ENCODE results near the gene BID.

Gene BID

DNA sequence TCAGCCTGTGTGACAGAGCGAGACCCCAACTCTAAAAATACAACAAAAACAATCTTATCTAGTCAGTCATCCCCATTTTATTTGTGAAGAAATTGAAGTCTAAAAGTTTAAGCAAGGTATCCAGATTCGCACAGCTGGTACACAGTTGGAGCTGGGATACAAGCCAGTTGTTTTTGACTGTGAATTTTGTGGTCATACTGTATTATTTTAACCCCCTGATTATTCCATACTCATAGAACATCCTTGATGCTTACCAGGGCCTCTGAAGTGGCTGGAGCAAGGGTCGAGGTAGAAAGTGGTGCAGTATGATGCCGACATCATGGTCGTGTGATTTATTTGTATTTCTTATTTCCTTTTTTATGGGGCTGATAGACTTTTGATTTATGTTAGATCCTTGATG is 50.0 kb downstream of the BID start:
- DNase-seq = no peak
- H3K4me1 Mint-ChIP-seq (ENCODE audit: low read depth in 2 of 2) = peaks cover 8 to 14% of the 10 kb centered on the region in 2 donors

DNA sequence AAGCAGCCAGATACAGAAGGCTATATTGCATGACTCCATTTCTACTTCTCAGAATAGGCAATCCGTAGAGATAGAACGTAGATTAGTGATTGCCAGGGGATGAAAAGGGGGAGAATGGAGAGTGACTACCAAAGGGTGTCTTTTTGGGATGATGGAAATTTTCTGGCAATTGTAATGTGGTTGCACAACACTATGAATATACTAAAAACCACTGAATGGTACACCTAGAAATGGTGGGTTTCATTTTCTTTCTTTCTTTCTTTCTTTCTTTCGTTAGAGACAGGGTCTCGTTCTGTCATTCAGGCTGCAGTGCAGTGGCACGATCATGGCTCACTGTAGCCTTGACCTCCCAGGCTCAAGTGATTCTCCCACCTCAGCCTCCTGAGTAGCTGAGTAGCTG is 54.4 kb downstream of the BID start:
- H3K36me3 Mint-ChIP-seq (ENCODE audit: insufficient read depth) = no peaks in the 10 kb centered on the region

More for the DNA sequence above, 50.0 kb downstream of the BID start:
- ATAC-seq (replicated peaks) = no peak
- H3K4me3 Mint-ChIP-seq = no peak overlapping the region
- H3K9me3 Mint-ChIP-seq = no peaks in the 10 kb centered on the region
- H3K27ac Mint-ChIP-seq = peak overlapping the region in 1 of 2 donors; percentile 81
- H3K36me3 Mint-ChIP-seq (ENCODE audit: insufficient read depth) = peaks cover 11% of the 10 kb centered on the region
- H3K27me3 Mint-ChIP-seq = no peaks in the 10 kb centered on the region

DNA sequence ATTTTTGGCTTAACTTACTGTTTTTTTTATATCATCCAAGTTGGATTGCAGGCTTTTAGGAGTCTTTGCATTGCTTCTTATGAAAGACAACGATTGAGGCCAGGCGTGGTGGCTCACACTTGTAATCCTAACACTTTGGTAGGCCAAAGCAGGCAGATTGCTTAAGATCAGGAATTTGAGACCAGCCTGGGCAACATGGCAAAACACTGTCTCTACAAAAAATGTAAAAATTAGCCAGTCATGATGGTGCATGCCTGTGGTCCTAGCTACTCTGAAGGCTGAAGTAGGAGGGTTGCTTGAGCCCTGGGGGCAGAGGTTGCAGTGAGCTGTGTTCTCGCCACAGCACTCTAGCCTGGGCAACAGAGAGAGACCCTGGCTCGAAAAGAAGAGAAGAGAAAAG is 56.6 kb downstream of the BID start:
- H3K4me1 Mint-ChIP-seq (ENCODE audit: low read depth in 2 of 2) = peaks cover 2 to 6% of the 10 kb centered on the region in 2 donors
- H3K27ac Mint-ChIP-seq = peak overlapping the region; percentile 54 to 71
- H3K9me3 Mint-ChIP-seq = no peaks in the 10 kb centered on the region
- no peak overlapping the region for H3K4me3 Mint-ChIP-seq
- H3K36me3 Mint-ChIP-seq (ENCODE audit: insufficient read depth) = no peaks in the 10 kb centered on the region
- no peak for DNase-seq
- no peaks in the 10 kb centered on the region for H3K27me3 Mint-ChIP-seq
- no peak for ATAC-seq (replicated peaks)

More for the DNA sequence above, 54.4 kb downstream of the BID start:
- Mint-ChIP-seq H3K4me3 (no peak overlapping the region), H3K9me3 (no peaks in the 10 kb centered on the region), H3K4me1 (ENCODE audit: low read depth in 2 of 2) (peaks cover 2 to 3% of the 10 kb centered on the region in 2 donors), H3K27ac (no peak overlapping the region), H3K27me3 (no peaks in the 10 kb centered on the region)
- DNase-seq = no peak
- no peak for ATAC-seq (replicated peaks)

DNA sequence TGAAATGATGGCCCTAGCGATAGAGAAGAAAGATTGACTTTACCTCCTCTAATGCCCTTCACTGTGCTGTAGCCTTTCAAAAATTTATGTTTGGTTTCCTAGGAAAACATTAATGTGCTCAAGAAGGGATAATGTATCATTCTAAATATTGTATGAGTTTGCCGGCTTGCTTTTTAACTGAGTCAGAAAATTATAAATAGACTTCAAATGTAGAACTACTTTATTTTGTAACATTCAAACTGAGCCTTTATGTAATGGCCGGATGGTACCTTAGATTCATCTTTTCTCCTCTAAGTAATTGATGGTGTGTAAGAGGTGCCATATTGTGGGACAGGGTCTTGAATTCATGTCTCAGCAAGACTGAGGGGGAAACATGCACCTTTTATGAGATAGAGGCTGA is 57.7 kb downstream of the BID start:
- H3K4me3 Mint-ChIP-seq = no peak overlapping the region
- H3K36me3 Mint-ChIP-seq (ENCODE audit: insufficient read depth) = no peaks in the 10 kb centered on the region
- no peaks in the 10 kb centered on the region for H3K9me3 Mint-ChIP-seq
- H3K27ac Mint-ChIP-seq = peak overlapping the region in 1 of 2 donors; percentile 54
- peaks cover 2 to 6% of the 10 kb centered on the region in 2 donors for H3K4me1 Mint-ChIP-seq (ENCODE audit: low read depth in 2 of 2)
- no peaks in the 10 kb centered on the region for H3K27me3 Mint-ChIP-seq
- ATAC-seq (replicated peaks) (no peak), DNase-seq (no peak)

DNA sequence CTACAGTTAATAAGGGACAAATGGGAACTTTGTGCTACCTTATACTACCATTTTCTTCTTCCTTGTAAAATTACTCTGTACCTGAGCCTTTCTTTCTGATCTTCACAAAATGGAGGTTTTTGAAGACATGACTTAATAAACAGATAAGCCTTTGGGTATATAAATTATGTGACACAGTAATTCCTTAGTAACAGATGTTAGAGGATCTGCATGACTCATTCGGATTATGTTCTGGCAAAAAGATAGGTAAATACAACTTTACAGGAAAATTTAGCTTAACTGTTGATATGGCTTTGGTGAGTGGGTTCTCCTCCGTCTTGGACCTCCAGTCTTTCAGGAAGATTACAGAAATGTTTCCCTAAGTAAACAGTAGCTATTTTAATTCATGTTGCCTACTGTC is 61.8 kb downstream of the BID start:
- DNase-seq = no peak
- peaks cover 0 to 3% of the 10 kb centered on the region in 2 donors for H3K4me1 Mint-ChIP-seq (ENCODE audit: low read depth in 2 of 2)
- no peak for ATAC-seq (replicated peaks)

DNA sequence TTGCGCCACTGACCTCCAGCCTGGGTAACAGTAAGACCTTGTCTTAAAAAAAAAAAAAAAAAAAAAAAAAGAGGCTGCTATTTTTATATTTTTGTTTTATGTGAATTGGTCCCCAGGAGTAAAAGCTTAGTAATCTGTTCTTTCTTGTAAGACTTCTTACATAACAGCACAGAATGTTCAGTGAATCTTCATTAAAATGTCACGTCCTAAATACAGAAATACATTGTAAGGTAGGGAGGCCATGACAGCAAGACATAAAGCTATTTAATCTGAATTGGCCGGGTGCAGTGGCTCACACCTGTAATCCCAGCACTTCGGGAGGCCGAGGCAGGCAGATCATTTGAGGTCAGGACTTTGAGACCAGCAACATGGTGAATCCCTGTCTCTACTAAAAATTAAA is 64.2 kb downstream of the BID start:
- no peak for DNase-seq

More for the DNA sequence above, 61.8 kb downstream of the BID start:
- no peaks in the 10 kb centered on the region for H3K27me3 Mint-ChIP-seq
- no peaks in the 10 kb centered on the region for H3K36me3 Mint-ChIP-seq (ENCODE audit: insufficient read depth)
- no peaks in the 10 kb centered on the region for H3K9me3 Mint-ChIP-seq
- peak overlapping the region in 1 of 2 donors; percentile 17 for H3K27ac Mint-ChIP-seq
- no peak overlapping the region for H3K4me3 Mint-ChIP-seq

DNA sequence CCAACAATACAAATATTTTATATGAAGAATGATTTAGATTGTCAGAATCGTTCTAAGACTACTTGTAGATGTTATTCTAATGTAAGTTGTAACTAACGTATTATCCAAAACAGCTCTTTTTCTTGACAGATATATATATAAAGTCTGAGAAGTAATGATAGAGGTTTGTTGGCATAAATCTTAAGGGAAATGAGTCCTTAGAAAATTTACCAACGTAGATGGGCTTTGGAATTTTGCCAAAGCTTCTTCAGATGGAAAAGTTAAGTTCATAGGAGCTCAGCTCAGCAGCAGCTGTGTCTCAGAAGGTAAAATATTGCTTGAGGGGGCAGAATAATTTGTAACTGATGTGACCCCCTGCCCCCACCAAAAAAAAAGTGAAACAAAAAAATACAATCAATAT is 66.7 kb downstream of the BID start:
- no peaks in the 10 kb centered on the region for H3K27me3 Mint-ChIP-seq
- DNase-seq = no peak
- ATAC-seq (replicated peaks) = no peak
- peak overlapping the region in 1 of 2 donors; percentile 85 for H3K27ac Mint-ChIP-seq
- H3K4me1 Mint-ChIP-seq (ENCODE audit: low read depth in 2 of 2) = peaks cover 6 to 7% of the 10 kb centered on the region in 2 donors
- no peak overlapping the region for H3K4me3 Mint-ChIP-seq
- H3K9me3 Mint-ChIP-seq = no peaks in the 10 kb centered on the region
- peaks cover 8% of the 10 kb centered on the region for H3K36me3 Mint-ChIP-seq (ENCODE audit: insufficient read depth)

More for the DNA sequence above, 64.2 kb downstream of the BID start:
- ATAC-seq (replicated peaks) = no peak
- Mint-ChIP-seq H3K4me3 (no peak overlapping the region), H3K4me1 (ENCODE audit: low read depth in 2 of 2) (peaks cover 6 to 10% of the 10 kb centered on the region in 2 donors), H3K36me3 (ENCODE audit: insufficient read depth) (peaks cover 4% of the 10 kb centered on the region), H3K27ac (peak overlapping the region in 1 of 2 donors; percentile 52), H3K9me3 (no peaks in the 10 kb centered on the region), H3K27me3 (no peaks in the 10 kb centered on the region)

DNA sequence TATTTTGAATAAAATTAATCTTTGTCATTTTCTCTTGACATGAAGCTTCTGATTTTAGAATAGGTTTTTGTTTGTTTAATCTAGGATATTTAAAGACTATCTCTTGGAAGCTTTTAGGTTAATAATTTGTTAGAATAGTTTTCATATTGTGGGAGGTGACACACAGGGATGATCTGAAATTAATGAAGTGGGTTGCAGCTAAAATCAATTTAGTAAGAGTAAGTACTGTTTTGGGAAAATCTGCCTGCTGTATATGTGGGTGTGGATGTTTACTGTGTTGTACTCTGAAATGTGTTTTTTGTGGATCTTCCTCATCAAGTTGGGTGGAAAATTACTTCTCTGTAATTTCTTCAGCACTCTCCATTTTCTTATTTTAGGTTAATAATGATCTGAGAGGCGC is 67.3 kb downstream of the BID start:
- Mint-ChIP-seq H3K4me1 (ENCODE audit: low read depth in 2 of 2) (peaks cover 6 to 7% of the 10 kb centered on the region in 2 donors), H3K27ac (peak overlapping the region; percentile 80 to 85), H3K36me3 (ENCODE audit: insufficient read depth) (peaks cover 12% of the 10 kb centered on the region), H3K9me3 (no peaks in the 10 kb centered on the region), H3K27me3 (no peaks in the 10 kb centered on the region), H3K4me3 (peak overlapping the region in 1 of 2 donors; percentile 32)
- DNase-seq (no peak), ATAC-seq (replicated peaks) (no peak)

DNA sequence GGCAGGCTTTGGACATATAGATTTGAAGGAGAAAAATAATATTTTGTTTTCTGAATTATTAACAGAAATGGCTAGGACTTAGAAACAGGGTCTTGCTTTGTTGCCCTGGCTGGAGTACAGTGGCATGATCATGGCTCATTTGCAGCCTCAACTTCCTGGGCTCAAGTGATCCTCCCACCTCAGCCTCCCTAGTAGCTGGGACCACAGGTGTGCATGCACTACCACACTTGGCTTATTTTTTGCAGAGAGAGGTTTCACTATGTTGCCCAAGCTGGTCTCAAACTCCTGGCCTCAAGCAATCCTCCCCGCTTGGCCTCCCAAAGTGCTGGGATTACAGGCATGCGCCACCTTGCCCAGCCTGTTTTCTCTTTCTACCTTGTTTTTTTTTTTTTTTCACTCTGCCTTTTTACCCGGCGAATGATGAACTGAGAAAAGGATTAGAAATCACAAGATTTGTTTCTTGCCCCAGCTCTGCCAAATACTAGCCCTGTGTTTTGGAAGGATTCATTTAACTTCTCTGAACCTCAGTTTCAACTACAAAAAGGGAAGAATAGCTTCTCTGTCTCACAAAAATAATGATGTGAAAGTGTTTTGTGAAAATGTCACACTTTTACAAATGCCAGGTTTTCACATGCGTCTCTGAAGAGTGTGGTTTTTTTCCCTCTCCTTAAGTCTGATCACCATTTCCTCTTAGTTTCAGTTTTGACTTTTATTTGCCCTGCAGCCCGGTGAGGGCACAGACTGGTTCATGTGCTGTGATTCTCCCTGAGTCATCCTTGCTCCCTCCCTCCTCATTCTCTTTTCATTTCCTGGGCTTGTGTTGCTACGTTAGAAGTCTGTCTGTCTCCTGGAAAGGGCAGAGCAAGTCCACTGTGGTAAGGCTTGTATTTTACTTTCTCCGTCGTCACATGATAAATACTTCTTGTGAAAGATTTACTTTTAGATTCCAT is 68.0 kb downstream of the BID start:
- DNase-seq (no peak), ATAC-seq (replicated peaks) (peak; percentile 80)
- Mint-ChIP-seq H3K27me3 (no peaks in the 10 kb centered on the region), H3K4me3 (peak overlapping the region; percentile 32 to 47), H3K4me1 (ENCODE audit: low read depth in 2 of 2) (peaks cover 6 to 7% of the 10 kb centered on the region in 2 donors), H3K9me3 (no peaks in the 10 kb centered on the region), H3K36me3 (ENCODE audit: insufficient read depth) (peaks cover 16% of the 10 kb centered on the region), H3K27ac (peak overlapping the region; percentile 80 to 85)

DNA sequence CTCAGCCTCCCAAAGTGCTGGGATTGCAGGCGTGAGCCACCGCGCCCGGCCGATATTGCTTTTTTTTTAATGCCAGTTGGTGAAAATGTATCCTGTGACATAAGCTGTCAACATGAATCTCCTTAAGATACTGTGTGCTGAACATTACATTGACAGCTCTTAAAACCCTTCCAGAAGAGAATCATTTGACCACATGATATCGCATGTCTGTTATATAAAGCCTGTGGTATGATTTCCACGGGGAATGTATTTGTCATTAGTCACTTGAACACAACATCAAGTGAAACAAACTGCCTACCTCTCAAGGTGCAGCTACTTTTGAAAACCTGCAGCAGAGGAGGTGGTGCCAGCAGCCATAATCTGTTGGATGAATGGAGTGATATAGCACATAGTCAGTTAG is 68.7 kb downstream of the BID start:
- no peaks in the 10 kb centered on the region for H3K9me3 Mint-ChIP-seq
- H3K27ac Mint-ChIP-seq = no peak overlapping the region
- no peak for DNase-seq
- H3K4me3 Mint-ChIP-seq = no peak overlapping the region
- H3K27me3 Mint-ChIP-seq = no peaks in the 10 kb centered on the region
- peaks cover 16% of the 10 kb centered on the region for H3K36me3 Mint-ChIP-seq (ENCODE audit: insufficient read depth)
- peaks cover 6 to 7% of the 10 kb centered on the region in 2 donors for H3K4me1 Mint-ChIP-seq (ENCODE audit: low read depth in 2 of 2)
- ATAC-seq (replicated peaks) = no peak

DNA sequence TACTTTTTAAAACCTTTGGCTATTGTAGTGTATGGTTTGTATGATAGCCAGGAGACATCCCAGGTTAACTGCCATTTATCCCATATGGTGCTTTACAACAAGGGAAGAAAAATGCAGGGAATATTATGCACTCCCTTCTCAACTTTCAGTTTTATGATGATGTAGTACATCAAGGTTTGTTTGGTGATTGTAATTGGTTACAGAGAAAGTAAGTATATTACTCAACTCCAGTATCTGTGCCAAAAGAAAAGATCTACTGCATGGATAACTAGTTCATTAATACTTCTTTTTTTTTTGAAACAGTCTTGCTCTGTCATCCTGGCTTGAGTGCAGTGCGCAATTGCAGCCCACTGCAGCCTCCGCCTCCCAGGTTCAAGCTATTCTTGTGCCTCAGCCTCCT is 70.5 kb downstream of the BID start:
- Mint-ChIP-seq H3K4me1 (ENCODE audit: low read depth in 2 of 2) (peaks cover 8 to 10% of the 10 kb centered on the region in 2 donors), H3K27me3 (no peaks in the 10 kb centered on the region), H3K9me3 (no peaks in the 10 kb centered on the region), H3K27ac (no peak overlapping the region), H3K4me3 (no peak overlapping the region), H3K36me3 (ENCODE audit: insufficient read depth) (peaks cover 16% of the 10 kb centered on the region)
- no peak for DNase-seq
- ATAC-seq (replicated peaks) = no peak

DNA sequence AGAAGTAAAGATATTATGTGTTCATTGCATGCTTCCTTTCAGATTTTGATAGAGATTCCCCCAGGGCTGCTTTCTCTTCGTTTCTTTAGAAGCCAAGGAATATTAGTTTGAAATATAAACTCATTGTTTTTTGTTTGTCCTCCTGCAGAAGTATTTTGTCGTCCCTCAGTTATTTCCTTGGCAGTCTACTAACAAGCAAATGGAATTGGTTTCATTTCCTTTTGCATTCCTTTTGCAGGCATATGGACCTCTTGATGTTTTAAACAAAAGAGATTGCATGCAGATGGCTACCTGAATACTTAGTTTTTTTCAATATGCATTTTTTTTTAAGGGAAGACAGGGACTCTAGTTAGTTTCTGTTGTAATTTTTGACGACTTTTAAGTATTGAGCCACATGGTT is 73.5 kb downstream of the BID start:
- ATAC-seq (replicated peaks) (no peak), DNase-seq (no peak)
- H3K4me3 Mint-ChIP-seq = no peak overlapping the region
- H3K27me3 Mint-ChIP-seq = no peaks in the 10 kb centered on the region
- H3K36me3 Mint-ChIP-seq (ENCODE audit: insufficient read depth) = peaks cover 12% of the 10 kb centered on the region
- peaks cover 4 to 5% of the 10 kb centered on the region in 2 donors for H3K4me1 Mint-ChIP-seq (ENCODE audit: low read depth in 2 of 2)
- no peak overlapping the region for H3K27ac Mint-ChIP-seq
- no peaks in the 10 kb centered on the region for H3K9me3 Mint-ChIP-seq

DNA sequence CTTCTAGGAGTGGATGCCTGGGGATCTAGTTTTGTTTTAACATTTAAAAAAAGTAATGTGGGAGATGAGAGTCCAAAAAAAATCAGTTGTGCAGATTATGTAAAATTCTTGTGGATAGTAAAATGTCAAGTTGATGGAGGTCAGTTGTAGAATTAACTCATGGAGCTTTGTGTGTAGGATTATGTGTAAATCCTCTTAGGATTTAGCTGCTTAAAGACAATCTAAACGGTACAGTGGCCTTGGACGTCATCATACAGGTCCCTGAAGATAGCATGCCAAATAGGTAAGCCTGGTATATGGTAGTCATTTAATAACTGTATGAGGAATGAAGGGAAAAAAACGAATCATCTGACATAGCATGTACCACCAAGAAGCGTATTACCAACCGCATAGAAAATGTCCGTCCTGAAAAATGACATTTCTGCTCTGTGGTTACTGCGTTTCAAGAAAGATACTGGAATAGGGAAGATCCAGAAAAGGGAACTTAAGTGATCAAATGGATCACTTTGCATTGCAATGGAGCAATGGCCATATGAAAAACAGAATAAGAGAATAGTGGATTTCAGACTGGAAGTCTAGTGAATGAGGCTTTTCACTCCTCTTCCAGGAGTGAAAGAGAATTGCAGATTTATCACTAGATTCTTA is 74.5 kb downstream of the BID start:
- ATAC-seq (replicated peaks) (no peak), DNase-seq (no peak)
- peaks cover 4 to 5% of the 10 kb centered on the region in 2 donors for H3K4me1 Mint-ChIP-seq (ENCODE audit: low read depth in 2 of 2)
- no peaks in the 10 kb centered on the region for H3K9me3 Mint-ChIP-seq
- peak overlapping the region in 1 of 2 donors; percentile 35 for H3K27ac Mint-ChIP-seq
- no peaks in the 10 kb centered on the region for H3K27me3 Mint-ChIP-seq
- H3K36me3 Mint-ChIP-seq (ENCODE audit: insufficient read depth) = peaks cover 12% of the 10 kb centered on the region
- H3K4me3 Mint-ChIP-seq = no peak overlapping the region
